AG09309 (cell line): ENCODE data around the gene SPON1.
A peak's percentile ranks its signal among the peaks of the same experiment; 100 is the strongest.

Experiments used
- DNase-seq: peaks from one replicate; pipeline ENCODE4 v3.0.0-alpha.2; 2010; ENCODE audit warnings: low read depth
- H3K4me3 ChIP-seq: 2 replicates; pipeline ENCODE4 v1.5.1; 2011; ENCODE audit warnings: mild to moderate bottlenecking, low read depth, low read length, moderate library complexity; ENCODE audit not compliant: control insufficient read depth
- CTCF ChIP-seq: IDR thresholded peaks from 2 replicates; pipeline ENCODE4 v1.5.1; 2011; ENCODE audit warnings: mild to moderate bottlenecking, low read depth, low read length, inconsistent platforms; ENCODE audit not compliant: insufficient read depth, control insufficient read depth; ENCODE audit errors: missing control alignments

The SPON1 gene

GRCh38 chr11:13952668-13953067 is 9.9 kb upstream of the SPON1 start:
- TF ChIP-seq CTCF, result no peak
- no peak for DNase-seq
- H3K4me3 ChIP-seq, result no peak overlapping the region

- H3K4me3 ChIP-seq, result no peak overlapping the region
- TF ChIP-seq CTCF, result no peak
- no peak for DNase-seq
These were observed 7.9 kb upstream of the SPON1 start for GRCh38 chr11:13954591-13954990.

GRCh38 chr11:13955971-13956421 is 6.5 kb upstream of the SPON1 start:
- peak; percentile 86 for TF ChIP-seq CTCF
- DNase-seq, result peak; percentile 33
- H3K4me3 ChIP-seq, result no peak overlapping the region

GRCh38 chr11:13956988-13957387 is 5.5 kb upstream of the SPON1 start:
- no peak for DNase-seq
- H3K4me3 ChIP-seq, result no peak overlapping the region
- no peak for TF ChIP-seq CTCF

- DNase-seq, result no peak
- no peak overlapping the region for H3K4me3 ChIP-seq
- TF ChIP-seq CTCF, result no peak
These were observed 3.7 kb upstream of the SPON1 start for GRCh38 chr11:13958641-13959400.

GRCh38 chr11:13962198-13962561 is 343 bp upstream of the SPON1 start:
- no peak for TF ChIP-seq CTCF
- DNase-seq, result no peak
- no peak overlapping the region for H3K4me3 ChIP-seq
